Ascending aorta (tissue), 2 donors: ENCODE results near the gene ETF1. TPM values are rescaled to one million over a fixed set of nuclear protein-coding genes. Genes with fewer than 3 reads are reported as not detected.

Source experiments
- DNase-seq, 2 donors: peaks; one replicate each; pipeline ENCODE4 v3.0.0-alpha.2; 2019; ENCODE audit warnings: low spot score in 2 of 2
- H3K27ac ChIP-seq, 2 donors: fragments of 200-600 bp; sonication (generic); one replicate each; pipeline ENCODE4 v1.5.1; 2016 to 2017; ENCODE audit warnings: mild to moderate bottlenecking in 1 of 2
- H3K27me3 ChIP-seq: fragments of 200-600 bp; sonication (generic); one replicate; pipeline ENCODE4 v1.5.1; 2017
- H3K36me3 ChIP-seq, 2 donors: fragments of 200-600 bp; sonication (generic); one replicate each; pipeline ENCODE4 v1.5.1; 2016
- H3K4me1 ChIP-seq, 2 donors: fragments of 200-600 bp; sonication (generic); one replicate each; pipeline ENCODE4 v1.5.1; 2016 to 2017; ENCODE audit warnings: mild to moderate bottlenecking in 1 of 2
- H3K4me3 ChIP-seq, 2 donors: fragments of 200-600 bp; sonication (generic); one replicate each; pipeline ENCODE4 v1.5.1; 2016 to 2017; ENCODE audit warnings: mild to moderate bottlenecking in 1 of 2
- H3K9me3 ChIP-seq, 2 donors: fragments of 200-600 bp; sonication (generic); one replicate each; pipeline ENCODE4 v1.5.1; 2016
- CTCF ChIP-seq, 3 experiments: fragments of 200-600 bp in 2 of 3; fragments of 450-650 bp in 1 of 3; sonication (generic) in 2 of 3; IDR thresholded peaks; one replicate each; pipeline ENCODE4 v1.5.1; 2016 to 2019; ENCODE audit warnings: antibody characterized with exemption in 3 of 3, mild to moderate bottlenecking in 1 of 3, moderate library complexity in 1 of 3
- intact Hi-C: fragments of 100-400 bp; cut with DNase I; formaldehyde crosslinking; loops from one replicate; pipeline ENCODE4 v1.15.1; 2023
- total RNA-seq: library from RNA; depleted of rRNA; stranded (reverse); fragments of >200 nt; gene quantifications from one replicate; pipeline ENCODE4 v1.1.0, GENCODE V29; 2016

Gene ETF1
- total RNA-seq, 1 donor from 2014 or later = 28.2 TPM

GRCh38 chr5:138464008-138464387, 79.0 kb downstream of the ETF1 start:
- Histone ChIP-seq H3K4me3 (peak overlapping the region; percentile 65 to 91), H3K36me3 (peaks cover 9 to 23% of the 10 kb centered on the region in 2 donors), H3K4me1 (peaks cover 9 to 27% of the 10 kb centered on the region in 2 donors), H3K9me3 (no peaks in the 10 kb centered on the region), H3K27ac (peak overlapping the region; percentile 98 to 99), H3K27me3 (no peaks in the 10 kb centered on the region)
- peak; percentile 71 to 96 for DNase-seq
- intact Hi-C loops = loop anchor here (1.0 to 10.0 kb wide), 4 partner anchors 28 to 112 kb away; partner anchors contain the start of genes HSPA9 and KDM3B
- TF ChIP-seq CTCF (IDR thresholded peaks at IDR 0.05) = peak; percentile 90 to 96 (median 95)

DNA sequence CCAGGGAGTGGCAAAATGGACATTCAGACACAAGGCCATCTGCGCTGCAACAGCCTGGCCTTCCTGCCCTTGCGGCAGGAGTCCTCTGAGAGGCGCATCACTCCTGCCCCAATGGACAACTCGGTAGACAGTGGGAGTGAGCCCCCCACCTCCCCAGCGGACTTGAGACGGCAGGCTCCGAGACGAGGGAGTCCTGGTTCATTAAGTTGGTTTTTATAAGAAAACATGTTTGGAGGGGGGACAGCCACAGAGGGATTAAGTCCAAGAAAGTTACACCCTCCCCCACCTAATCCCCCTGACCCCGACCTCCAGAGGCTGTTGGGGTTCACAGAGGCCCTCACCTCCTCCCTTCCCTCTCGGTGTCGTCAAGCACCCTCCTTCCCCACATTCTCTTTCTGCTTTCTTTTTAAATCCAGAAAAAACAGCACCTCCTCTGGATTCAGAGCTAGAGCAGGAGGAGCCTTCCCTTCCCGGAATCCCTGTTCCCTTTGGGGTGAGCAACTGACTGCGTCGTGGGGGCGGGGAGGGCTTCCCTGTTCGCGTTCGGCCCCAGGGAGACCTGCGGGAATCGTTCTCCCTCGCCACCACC, 79.5 kb downstream of the ETF1 start:
- peaks cover 13 to 32% of the 10 kb centered on the region in 2 donors for H3K4me1 ChIP-seq
- intact Hi-C loops = loop anchor here (1.0 to 10.0 kb wide), 4 partner anchors 29 to 111 kb away; partner anchors contain the start of genes HSPA9 and KDM3B
- H3K27me3 ChIP-seq = no peaks in the 10 kb centered on the region
- TF ChIP-seq CTCF (IDR thresholded peaks at IDR 0.05) = no peak
- H3K27ac ChIP-seq = peak overlapping the region; percentile 98 to 99
- H3K36me3 ChIP-seq = peaks cover 9 to 23% of the 10 kb centered on the region in 2 donors
- DNase-seq = peak in 1 of 2 donors; percentile 74
- H3K9me3 ChIP-seq = no peaks in the 10 kb centered on the region
- peak overlapping the region; percentile 65 to 91 for H3K4me3 ChIP-seq

DNA sequence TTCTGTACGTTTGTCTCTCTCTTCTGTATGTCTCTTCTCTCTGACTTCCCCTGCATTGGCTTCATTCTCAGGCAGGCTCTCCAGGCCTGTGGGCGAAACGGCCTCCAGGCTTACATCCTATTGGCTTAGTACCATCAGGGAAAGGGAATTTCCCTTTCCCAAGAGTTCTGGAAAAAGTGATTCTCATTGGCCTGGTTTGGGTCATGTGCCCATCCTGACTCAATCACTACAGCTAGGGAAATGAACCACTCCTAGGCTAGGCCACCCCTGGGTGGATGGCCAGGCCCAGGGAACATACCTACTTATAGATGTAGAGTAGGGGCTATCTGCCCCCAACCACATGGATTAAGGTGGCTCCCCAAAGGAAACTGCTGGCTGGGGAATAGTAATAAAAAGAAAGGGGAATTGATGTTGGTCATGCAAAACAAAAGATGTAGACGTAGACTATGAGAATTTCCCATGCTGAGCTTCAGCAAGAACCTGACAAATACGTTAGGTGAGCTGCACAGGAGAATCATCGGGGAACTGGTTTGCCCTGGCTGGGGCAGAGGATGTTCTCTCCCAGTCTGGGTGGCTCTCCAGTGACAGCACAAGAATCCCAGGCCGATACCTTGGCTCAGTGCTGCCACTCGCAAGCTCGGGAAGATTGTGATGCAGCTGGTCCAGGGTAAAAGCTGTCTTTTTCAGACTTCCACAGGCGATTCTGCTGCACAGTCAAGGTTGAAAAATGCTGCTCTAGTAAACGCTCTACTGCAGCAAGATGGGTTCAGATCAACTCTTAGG, 81.5 kb downstream of the ETF1 start:
- no peak for TF ChIP-seq CTCF (IDR thresholded peaks at IDR 0.05)
- Histone ChIP-seq H3K27ac (peak overlapping the region in 1 of 2 donors; percentile 60), H3K4me3 (no peak overlapping the region), H3K36me3 (peaks cover 0 to 8% of the 10 kb centered on the region in 2 donors), H3K27me3 (no peaks in the 10 kb centered on the region), H3K9me3 (no peaks in the 10 kb centered on the region), H3K4me1 (peaks cover 16 to 24% of the 10 kb centered on the region in 2 donors)
- DNase-seq = peak in 1 of 2 donors; percentile 77
- intact Hi-C loops = loop anchor here (10.0 kb wide), 1 partner anchor 113 kb away; the partner anchor contains the start of gene HSPA9

GRCh38 chr5:138460032-138460693, 82.9 kb downstream of the ETF1 start:
- intact Hi-C loops = loop anchor here (10.0 kb wide), 1 partner anchor 115 kb away; the partner anchor contains the start of gene HSPA9

More at GRCh38 chr5:138460032-138460693, 82.9 kb downstream of the ETF1 start:
- H3K4me1 ChIP-seq = peaks cover 10 to 19% of the 10 kb centered on the region in 2 donors
- H3K9me3 ChIP-seq = no peaks in the 10 kb centered on the region
- H3K27me3 ChIP-seq = no peaks in the 10 kb centered on the region
- H3K4me3 ChIP-seq = no peak overlapping the region
- TF ChIP-seq CTCF (IDR thresholded peaks at IDR 0.05) = no peak
- H3K36me3 ChIP-seq = no peaks in the 10 kb centered on the region
- H3K27ac ChIP-seq = no peak overlapping the region
- no peak for DNase-seq
